ENCODE results near the gene CNNM2.

DNA sequence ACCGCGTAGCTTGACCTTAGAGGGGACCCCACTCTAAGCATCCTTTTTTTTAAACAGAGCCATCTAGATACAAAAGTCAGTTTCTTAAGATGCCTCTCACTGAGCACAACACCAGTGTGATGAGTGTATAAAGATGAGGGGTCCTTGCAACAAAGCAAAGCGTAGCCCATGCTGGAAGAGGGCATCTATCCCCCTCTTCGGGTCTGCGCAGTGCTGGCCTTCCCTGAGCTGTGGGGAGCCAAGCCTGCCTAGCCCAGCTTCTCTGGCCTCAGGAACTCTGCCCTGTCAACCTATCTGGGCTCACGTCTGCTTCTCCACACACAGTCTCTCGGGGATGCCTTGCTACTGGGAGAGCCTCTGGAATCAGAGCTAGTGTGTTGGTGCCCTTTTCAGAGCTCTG lies 161.0 kb downstream of the CNNM2 start:
- no peak for TF ChIP-seq CTCF (IDR thresholded peaks at IDR 0.05; ENCODE audit: insufficient read depth, low read length)
- TF ChIP-seq POLR2AphosphoS5 (IDR thresholded peaks at IDR 0.05; ENCODE audit: low read depth): no peak
- no peak for TF ChIP-seq SPI1 (IDR thresholded peaks at IDR 0.05; ENCODE audit: borderline replicate concordance, low read depth)
